ENCODE results near the gene SYNE4.
A peak's percentile ranks its signal among the peaks of the same experiment; 100 is the strongest.

- no peak for TF ChIP-seq EZH2phosphoT487 (IDR thresholded peaks at IDR 0.05)
- TF ChIP-seq CTCF (IDR thresholded peaks at IDR 0.05): peak; percentile 5
Observed at GRCh38 chr19:36014012-36014924, 5.7 kb upstream of the SYNE4 start, which contains the start of gene ALKBH6.
